ENCODE results near the gene PSMD14.

GRCh38 chr2:161419638-161420190, 111.5 kb downstream of the PSMD14 start:
- TF ChIP-seq CTCF (IDR thresholded peaks at IDR 0.05) (no peak), EP300 (IDR thresholded peaks at IDR 0.05) (no peak), POLR2A (IDR thresholded peaks at IDR 0.05) (no peak)
